ENCODE data around the gene COL6A2.

COL6A2 gene

DNA sequence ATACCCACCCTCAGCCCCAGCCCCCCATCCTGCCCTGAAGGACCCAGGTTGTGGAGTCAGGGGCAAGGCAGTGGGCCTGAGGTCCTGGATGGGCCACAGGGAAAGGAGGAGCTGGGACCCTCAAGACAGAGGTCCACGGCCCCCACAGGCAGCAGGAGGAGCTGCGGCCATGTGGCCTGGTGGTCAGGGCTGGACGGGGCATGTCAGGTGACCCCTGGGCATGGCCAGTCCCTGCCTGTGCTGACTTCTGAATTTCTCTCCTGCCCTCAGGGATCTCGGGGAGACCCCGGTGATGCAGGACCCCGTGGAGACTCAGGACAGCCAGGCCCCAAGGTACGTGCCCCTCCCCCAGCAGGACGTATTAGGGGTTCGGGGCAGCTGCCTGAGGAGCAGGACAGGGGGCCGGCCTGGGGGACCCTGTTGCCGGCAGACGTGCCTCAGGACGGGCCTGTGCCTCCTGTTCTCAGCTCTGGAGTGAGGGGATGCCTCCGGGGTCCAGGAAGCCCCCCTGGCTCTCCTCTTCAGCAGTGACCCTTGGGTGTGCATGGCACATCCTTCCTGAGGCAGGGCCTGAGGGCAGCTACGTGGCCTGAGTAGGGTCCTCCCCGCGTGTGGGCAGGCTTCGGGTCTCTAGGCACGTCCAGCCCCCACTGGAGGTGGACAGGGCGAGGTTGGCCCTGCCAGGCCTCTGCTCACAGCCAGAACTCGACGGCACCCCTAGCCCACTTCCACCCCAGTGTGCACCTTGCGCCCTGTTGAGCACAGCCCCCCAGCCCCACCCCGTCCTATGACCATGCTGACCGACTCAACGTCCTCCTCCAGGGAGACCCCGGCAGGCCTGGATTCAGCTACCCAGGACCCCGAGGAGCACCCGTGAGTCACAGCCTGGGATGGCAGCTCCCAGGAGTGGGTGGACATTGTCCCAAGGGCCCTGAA, 23.6 kb downstream of the COL6A2 start:
- DNase-seq: peak in 8 of 10 donors; percentile 2 to 71 (median 17)
- intact Hi-C loops (cut with DNase I): no loop called here

DNA sequence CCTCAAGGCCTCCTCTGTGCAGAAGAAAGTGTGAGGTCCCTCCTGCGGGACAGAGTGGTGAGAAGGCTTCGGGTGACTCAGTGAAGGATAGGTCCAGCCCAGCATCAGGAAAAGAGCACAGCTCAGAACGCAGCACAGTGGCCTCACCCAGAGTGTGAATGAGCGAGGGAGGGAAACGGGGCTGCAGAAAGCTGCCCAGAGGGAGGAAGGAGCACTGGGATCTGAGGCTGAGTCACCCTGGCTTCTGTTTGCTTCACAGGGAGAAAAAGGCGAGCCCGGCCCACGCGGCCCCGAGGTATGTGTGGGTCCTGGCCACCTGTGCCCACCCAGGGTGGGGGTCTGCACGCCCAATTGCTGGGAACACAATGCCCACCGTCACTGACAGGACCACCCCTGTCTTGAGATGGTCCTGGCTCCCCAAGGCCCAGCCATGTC, 24.3 kb downstream of the COL6A2 start:
- intact Hi-C loops (cut with DNase I): no loop called here
- peak in 9 of 10 donors; percentile 9 to 92 (median 27) for DNase-seq

- intact Hi-C loops (cut with DNase I): no loop called here
- DNase-seq: peak in 7 of 10 donors; percentile 1 to 60 (median 8)
Measured at GRCh38 chr21:46122758-46123683, 25.1 kb downstream of the COL6A2 start.

DNA sequence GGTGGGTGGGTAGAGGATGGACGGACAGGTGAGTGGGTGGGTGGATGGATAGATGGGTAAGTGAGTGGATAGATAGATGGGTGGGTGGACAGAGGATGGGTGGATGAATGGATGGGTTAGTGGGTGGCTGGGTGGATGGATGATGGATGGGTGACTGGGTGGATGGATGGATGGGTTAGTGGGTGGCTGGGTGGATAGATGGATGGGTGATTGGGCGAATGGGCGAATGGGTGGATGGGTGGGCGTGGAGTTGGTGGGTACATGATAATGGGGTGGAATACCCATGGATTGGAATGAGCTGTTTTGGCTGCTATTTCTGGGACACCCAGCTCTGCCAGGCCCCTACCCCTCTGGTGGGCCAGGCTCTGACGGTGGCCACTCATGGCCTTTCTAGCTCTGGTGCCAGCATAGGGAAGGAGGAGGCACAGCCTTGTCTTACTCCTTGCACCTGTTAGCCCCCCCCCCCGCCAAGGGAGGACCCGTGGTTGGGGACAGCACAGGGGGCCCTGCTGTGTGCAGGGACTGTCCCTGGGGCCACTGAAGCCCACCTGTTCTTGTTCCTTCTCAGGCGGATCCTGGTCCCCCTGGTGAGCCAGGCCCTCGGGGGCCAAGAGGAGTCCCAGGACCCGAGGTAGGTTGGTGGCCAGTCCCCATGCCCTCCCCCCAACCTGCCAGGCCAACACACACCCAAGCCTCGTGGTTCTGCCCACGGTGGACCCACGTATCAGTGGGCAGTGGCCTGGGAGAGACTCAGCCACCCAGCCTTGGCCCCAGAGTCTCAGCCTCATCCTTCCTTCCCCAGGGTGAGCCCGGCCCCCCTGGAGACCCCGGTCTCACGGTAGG, 26.4 kb downstream of the COL6A2 start:
- peak in 7 of 10 donors; percentile 3 to 83 (median 4) for DNase-seq
- intact Hi-C loops (cut with DNase I): no loop called here

GRCh38 chr21:46124926-46125845, 27.3 kb downstream of the COL6A2 start:
- intact Hi-C loops (cut with DNase I): no loop called here
- peak in 9 of 10 donors; percentile 4 to 77 (median 6) for DNase-seq

- intact Hi-C loops (cut with DNase I): no loop called here
- DNase-seq: peak in 8 of 10 donors; percentile 3 to 86 (median 15)
Measured at GRCh38 chr21:46125846-46126301, 28.0 kb downstream of the COL6A2 start.

DNA sequence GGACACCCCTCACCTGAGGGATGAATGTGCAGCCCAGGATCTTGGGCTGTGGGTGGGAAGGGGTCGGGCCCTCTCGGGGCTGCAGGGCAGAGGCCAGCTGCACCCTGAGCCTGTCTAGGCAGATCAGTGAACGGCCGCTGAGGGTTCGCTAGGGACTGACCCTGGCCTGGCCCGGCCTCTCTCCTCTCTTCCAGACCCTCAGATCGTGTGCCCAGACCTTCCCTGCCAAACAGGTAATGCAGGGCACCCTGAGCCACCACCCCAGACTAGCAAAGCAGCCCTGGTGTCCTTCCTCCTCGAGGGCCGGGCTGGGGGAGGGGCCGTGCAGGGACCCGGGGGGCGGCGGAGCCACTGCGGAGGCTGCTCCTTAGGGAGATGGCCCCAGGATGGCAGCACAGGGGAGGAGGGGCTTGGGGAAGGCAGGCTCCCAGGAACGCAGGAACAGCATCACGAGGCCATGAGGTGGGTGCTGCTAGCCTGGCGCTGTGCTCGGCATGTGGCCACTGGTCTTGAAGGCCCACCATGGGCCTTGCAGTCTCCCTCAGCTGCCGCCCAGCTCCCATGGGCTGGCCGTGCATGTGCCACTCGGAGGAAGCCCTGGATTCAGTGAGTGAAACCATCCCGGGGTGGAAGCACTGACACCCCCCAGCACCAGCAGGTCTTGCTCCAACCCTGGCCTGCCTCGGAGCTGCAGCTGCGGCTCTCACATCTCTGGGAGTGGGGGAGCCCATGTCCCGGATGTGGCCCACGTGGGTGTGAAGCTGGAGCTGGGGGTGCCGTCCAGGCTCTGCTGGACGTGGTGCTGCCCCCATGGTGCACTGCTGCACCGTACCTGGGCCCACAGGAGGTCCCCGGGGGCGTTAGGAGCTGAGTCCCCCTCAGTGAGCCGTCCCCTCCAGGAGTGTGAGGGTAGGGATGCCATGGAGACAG, 28.7 kb downstream of the COL6A2 start:
- DNase-seq: peak in 8 of 10 donors; percentile 3 to 73 (median 14)
- intact Hi-C loops (cut with DNase I): no loop called here

DNA sequence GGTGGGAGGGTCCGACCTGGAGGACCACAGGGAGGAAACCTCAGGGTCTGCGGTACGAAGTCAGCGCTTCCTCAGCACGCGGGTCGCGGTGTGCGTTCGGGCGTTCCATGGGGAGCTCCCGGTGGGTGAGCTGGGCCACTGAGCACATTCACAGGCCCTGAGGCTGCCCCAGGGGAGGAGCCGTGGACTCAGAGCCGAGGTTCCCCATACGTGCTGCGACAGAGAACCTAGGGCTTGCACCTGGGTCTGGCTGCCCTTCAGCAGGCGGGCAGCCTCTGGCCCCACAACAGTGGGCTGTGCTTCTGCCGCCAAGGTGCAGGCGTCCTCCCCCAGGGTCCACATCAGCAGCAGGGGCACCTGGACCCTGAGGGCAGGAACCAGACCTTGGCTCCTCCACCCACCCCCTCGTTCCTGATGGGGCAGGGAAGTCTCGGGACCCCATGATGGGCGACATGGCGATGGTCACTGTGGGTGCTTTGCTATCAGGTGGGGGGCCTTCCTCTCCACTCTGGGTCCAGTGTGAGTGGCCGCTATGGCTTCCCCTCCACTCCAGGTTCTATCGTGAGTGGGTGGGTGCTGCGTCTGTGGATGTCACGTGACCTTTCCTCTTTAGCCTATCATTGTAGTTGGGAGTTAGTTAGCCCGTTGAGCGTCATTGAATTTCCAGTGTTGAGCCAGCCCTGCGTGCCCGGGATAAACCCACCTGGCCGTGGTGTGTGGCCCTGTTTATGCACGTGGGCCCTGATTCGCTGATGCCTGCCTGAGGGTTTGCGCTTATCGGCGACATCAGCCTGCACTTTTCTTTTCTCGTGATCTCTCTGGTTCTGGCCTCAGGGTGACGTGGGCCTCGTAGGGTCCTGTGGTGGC, 29.6 kb downstream of the COL6A2 start:
- intact Hi-C loops (cut with DNase I): no loop called here
- peak in 5 of 10 donors; percentile 2 to 69 (median 55) for DNase-seq

- DNase-seq: peak in 5 of 10 donors; percentile 2 to 59 (median 14)
- intact Hi-C loops (cut with DNase I): no loop called here
Measured at GRCh38 chr21:46128106-46128932, 30.4 kb downstream of the COL6A2 start.

DNA sequence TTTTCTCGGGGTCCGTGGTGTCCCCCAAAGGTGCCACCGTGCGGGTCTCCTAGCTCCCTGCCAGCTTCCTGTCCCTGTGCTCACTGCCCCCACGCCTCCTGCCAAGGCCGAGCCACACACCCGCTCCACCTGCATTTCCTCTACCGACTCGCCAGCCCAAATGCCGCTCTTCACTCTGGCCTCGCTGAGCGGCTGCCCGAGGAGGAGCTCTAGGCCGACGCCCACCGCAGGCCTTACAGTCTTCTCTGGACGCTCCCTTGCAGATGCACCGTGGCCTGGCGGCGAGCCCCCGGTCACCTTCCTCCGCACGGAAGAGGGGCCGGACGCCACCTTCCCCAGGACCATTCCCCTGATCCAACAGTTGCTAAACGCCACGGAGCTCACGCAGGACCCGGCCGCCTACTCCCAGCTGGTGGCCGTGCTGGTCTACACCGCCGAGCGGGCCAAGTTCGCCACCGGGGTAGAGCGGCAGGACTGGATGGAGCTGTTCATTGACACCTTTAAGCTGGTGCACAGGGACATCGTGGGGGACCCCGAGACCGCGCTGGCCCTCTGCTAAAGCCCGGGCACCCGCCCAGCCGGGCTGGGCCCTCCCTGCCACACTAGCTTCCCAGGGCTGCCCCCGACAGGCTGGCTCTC, 31.1 kb downstream of the COL6A2 start:
- intact Hi-C loops (cut with DNase I): no loop called here
- DNase-seq: peak in 5 of 10 donors; percentile 0 to 81 (median 70)

GRCh38 chr21:46129846-46130651, 32.1 kb downstream of the COL6A2 start:
- DNase-seq: peak in 4 of 10 donors; percentile 9 to 79 (median 62)
- intact Hi-C loops (cut with DNase I): no loop called here

- peak in 3 of 10 donors; percentile 64 to 80 (median 76) for DNase-seq
- intact Hi-C loops (cut with DNase I): no loop called here
Measured at GRCh38 chr21:46130831-46131587, 33.1 kb downstream of the COL6A2 start.

GRCh38 chr21:46131588-46131837, 33.6 kb downstream of the COL6A2 start:
- peak in 1 of 10 donors; percentile 63 for DNase-seq
- intact Hi-C loops (cut with DNase I): no loop called here

All from posterior cingulate gyrus (tissue), 11 donors.